ENCODE results near the gene ZNF436.
"Not testable (repeated sequence)": the region's sequence is repeated elsewhere in the genome, so short reads cannot be mapped to it uniquely, and the experiment has no call there.

ZNF436 gene

GRCh38 chr1:23393706-23394105, 24.1 kb upstream of the ZNF436 start:
- in situ Hi-C loops (cut with HindIII; ENCODE audit: low sequenced_read_pairs), result no loop called here

GRCh38 chr1:23392125-23392855, 22.7 kb upstream of the ZNF436 start:
- in situ Hi-C loops (cut with HindIII; ENCODE audit: low sequenced_read_pairs), result no loop called here

GRCh38 chr1:23389837-23390321, 20.2 kb upstream of the ZNF436 start:
- in situ Hi-C loops (cut with HindIII; ENCODE audit: low sequenced_read_pairs), result loop anchor here (5.0 to 10.0 kb wide), 2 partner anchors 43 to 75 kb away; no protein-coding TSS in a partner anchor

GRCh38 chr1:23387494-23387893, 17.9 kb upstream of the ZNF436 start:
- in situ Hi-C loops (cut with HindIII; ENCODE audit: low sequenced_read_pairs), result loop anchor here (5.0 to 10.0 kb wide), 2 partner anchors 40 to 73 kb away; no protein-coding TSS in a partner anchor

GRCh38 chr1:23385119-23385621, 15.5 kb upstream of the ZNF436 start:
- in situ Hi-C loops (cut with HindIII; ENCODE audit: low sequenced_read_pairs), result loop anchor here (5.0 to 10.0 kb wide), 2 partner anchors 38 to 70 kb away; no protein-coding TSS in a partner anchor

- in situ Hi-C loops (cut with HindIII; ENCODE audit: low sequenced_read_pairs), result loop anchor here (5.0 to 10.0 kb wide), 2 partner anchors 37 to 70 kb away; no protein-coding TSS in a partner anchor
These were observed 14.8 kb upstream of the ZNF436 start for GRCh38 chr1:23384312-23385058.

- in situ Hi-C loops (cut with HindIII; ENCODE audit: low sequenced_read_pairs), result loop anchor here (10.0 kb wide), 1 partner anchor 69 kb away; no protein-coding TSS in a partner anchor
These were observed 14.1 kb upstream of the ZNF436 start for GRCh38 chr1:23383577-23384311.

- in situ Hi-C loops (cut with HindIII; ENCODE audit: low sequenced_read_pairs), result loop anchor here (10.0 kb wide), 1 partner anchor 67 kb away; no protein-coding TSS in a partner anchor
These were observed 11.7 kb upstream of the ZNF436 start for GRCh38 chr1:23381233-23381885.

GRCh38 chr1:23380719-23381118, 11.1 kb upstream of the ZNF436 start:
- in situ Hi-C loops (cut with HindIII; ENCODE audit: low sequenced_read_pairs), result loop anchor here (10.0 kb wide), 1 partner anchor 66 kb away; no protein-coding TSS in a partner anchor

GRCh38 chr1:23380236-23380635, 10.6 kb upstream of the ZNF436 start:
- in situ Hi-C loops (cut with HindIII; ENCODE audit: low sequenced_read_pairs), result loop anchor here (10.0 kb wide), 1 partner anchor 65 kb away; no protein-coding TSS in a partner anchor

- in situ Hi-C loops (cut with HindIII; ENCODE audit: low sequenced_read_pairs), result no loop called here
These were observed 7.5 kb upstream of the ZNF436 start for GRCh38 chr1:23376890-23377811.

- in situ Hi-C loops (cut with HindIII; ENCODE audit: low sequenced_read_pairs), result not testable (repeated sequence)
These were observed 4.6 kb upstream of the ZNF436 start for GRCh38 chr1:23374079-23374735.

- in situ Hi-C loops (cut with HindIII; ENCODE audit: low sequenced_read_pairs), result no loop called here
These were observed 2.6 kb upstream of the ZNF436 start for GRCh38 chr1:23371987-23372880.

GRCh38 chr1:23370709-23371584, 1.3 kb upstream of the ZNF436 start:
- in situ Hi-C loops (cut with HindIII; ENCODE audit: low sequenced_read_pairs), result no loop called here

GRCh38 chr1:23370330-23370708, 683 bp upstream of the ZNF436 start:
- in situ Hi-C loops (cut with HindIII; ENCODE audit: low sequenced_read_pairs), result no loop called here

GRCh38 chr1:23368562-23369334, 888 bp downstream of the ZNF436 start:
- in situ Hi-C loops (cut with HindIII; ENCODE audit: low sequenced_read_pairs), result no loop called here

Data from endothelial cell of hepatic sinusoid (primary cell).